ENCODE data around the gene COMMD10. TPM values are rescaled to one million over a fixed set of nuclear protein-coding genes. Genes with fewer than 3 reads are reported as not detected.

The COMMD10 gene
- total RNA-seq, 4 donors from 2014 or later = 10.6 to 34.6 (median 15.2) TPM

- Histone ChIP-seq H3K36me3 (peaks cover 0 to 15% of the 10 kb centered on the region in 2 donors), H3K4me3 (no peak overlapping the region), H3K9me3 (no peaks in the 10 kb centered on the region), H3K27me3 (no peaks in the 10 kb centered on the region), H3K4me1 (peaks cover 19 to 20% of the 10 kb centered on the region in 2 donors), H3K27ac (no peak overlapping the region)
- in situ Hi-C loops (cut with MboI; ENCODE audit: low sequenced_read_pairs in 4 of 4) = loop anchor here in 1 of 4 donors (25.0 kb wide), 1 partner anchor 801 kb away; the partner anchor contains the start of gene CCDC112
- no peak for TF ChIP-seq POLR2A (IDR thresholded peaks at IDR 0.05)
- TF ChIP-seq CTCF (IDR thresholded peaks at IDR 0.05 in 4 of 5, conservative IDR thresholded peaks at IDR 0.05 in 1 of 5) = no peak
- intact Hi-C loops (cut with DNase I; ENCODE audit: low total_unique reads) = loop anchor here (5.0 kb wide), 2 partner anchors 246 to 461 kb away; partner anchors contain the start of genes AP3S1, ATG12 and TMED7
- no peak for DNase-seq
- ATAC-seq = no peak
Observed at GRCh38 chr5:116088062-116088461, 3.2 kb downstream of the COMMD10 start.

GRCh38 chr5:116090302-116090701, 5.5 kb downstream of the COMMD10 start:
- no peak for DNase-seq
- no peaks in the 10 kb centered on the region for H3K27me3 ChIP-seq
- in situ Hi-C loops (cut with MboI; ENCODE audit: low sequenced_read_pairs in 4 of 4) (loop anchor here in 1 of 4 donors (25.0 kb wide), 1 partner anchor 803 kb away; the partner anchor contains the start of gene CCDC112), intact Hi-C loops (cut with DNase I; ENCODE audit: low total_unique reads) (no loop called here)
- ATAC-seq = no peak
- no peak overlapping the region for H3K4me3 ChIP-seq
- no peak overlapping the region for H3K27ac ChIP-seq
- peaks cover 5 to 9% of the 10 kb centered on the region in 2 donors for H3K4me1 ChIP-seq
- H3K9me3 ChIP-seq = no peaks in the 10 kb centered on the region
- TF ChIP-seq CTCF (IDR thresholded peaks at IDR 0.05 in 4 of 5, conservative IDR thresholded peaks at IDR 0.05 in 1 of 5) = no peak
- no peak for TF ChIP-seq POLR2A (IDR thresholded peaks at IDR 0.05)
- peaks cover 0 to 36% of the 10 kb centered on the region in 2 donors for H3K36me3 ChIP-seq

GRCh38 chr5:116091416-116091815, 6.6 kb downstream of the COMMD10 start:
- ATAC-seq (no peak), DNase-seq (no peak)
- Histone ChIP-seq H3K36me3 (peaks cover 0 to 43% of the 10 kb centered on the region in 2 donors), H3K27me3 (no peaks in the 10 kb centered on the region), H3K4me3 (no peak overlapping the region), H3K9me3 (no peaks in the 10 kb centered on the region), H3K27ac (no peak overlapping the region), H3K4me1 (peaks cover 0 to 2% of the 10 kb centered on the region in 2 donors)
- intact Hi-C loops (cut with DNase I; ENCODE audit: low total_unique reads) (no loop called here), in situ Hi-C loops (cut with MboI; ENCODE audit: low sequenced_read_pairs in 4 of 4) (loop anchor here in 1 of 4 donors (25.0 kb wide), 1 partner anchor 804 kb away; the partner anchor contains the start of gene CCDC112)
- no peak for TF ChIP-seq POLR2A (IDR thresholded peaks at IDR 0.05)
- TF ChIP-seq CTCF (IDR thresholded peaks at IDR 0.05 in 4 of 5, conservative IDR thresholded peaks at IDR 0.05 in 1 of 5) = no peak

- ATAC-seq (no peak), DNase-seq (no peak)
- intact Hi-C loops (cut with DNase I; ENCODE audit: low total_unique reads) (no loop called here), in situ Hi-C loops (cut with MboI; ENCODE audit: low sequenced_read_pairs in 4 of 4) (loop anchor here in 1 of 4 donors (25.0 kb wide), 1 partner anchor 810 kb away; the partner anchor contains the start of gene CCDC112)
- no peak overlapping the region for H3K27ac ChIP-seq
- no peaks in the 10 kb centered on the region for H3K4me1 ChIP-seq
- TF ChIP-seq CTCF (IDR thresholded peaks at IDR 0.05 in 4 of 5, conservative IDR thresholded peaks at IDR 0.05 in 1 of 5) = no peak
- TF ChIP-seq POLR2A (IDR thresholded peaks at IDR 0.05) = no peak
- peaks cover 0 to 49% of the 10 kb centered on the region in 2 donors for H3K36me3 ChIP-seq
- no peaks in the 10 kb centered on the region for H3K9me3 ChIP-seq
- H3K27me3 ChIP-seq = no peaks in the 10 kb centered on the region
- H3K4me3 ChIP-seq = no peak overlapping the region
Observed at GRCh38 chr5:116097301-116097700, 12.5 kb downstream of the COMMD10 start.
